Activated CD4-positive, alpha-beta T cell treated with anti-CD3 and anti-CD28 coated beads for 1 hour (primary cell): ENCODE data around the gene SLC8A1.

Experiments used
- DNase-seq: peaks from one replicate; pipeline ENCODE4 v3.0.0-alpha.2; 2020

Gene SLC8A1

GRCh38 chr2:40299781-40300180 is 152.1 kb downstream of the SLC8A1 start:
- DNase-seq = no peak

- DNase-seq = no peak
Observed at GRCh38 chr2:40299173-40299572, 152.7 kb downstream of the SLC8A1 start.

- DNase-seq = no peak
Observed at GRCh38 chr2:40298026-40298425, 153.9 kb downstream of the SLC8A1 start.

GRCh38 chr2:40292291-40292690 is 159.6 kb downstream of the SLC8A1 start:
- DNase-seq = no peak

GRCh38 chr2:40289771-40290404 is 162.0 kb downstream of the SLC8A1 start:
- DNase-seq = no peak

- DNase-seq = no peak
Observed at GRCh38 chr2:40287773-40288172, 164.1 kb downstream of the SLC8A1 start.

- no peak for DNase-seq
Observed at GRCh38 chr2:40287195-40287594, 164.7 kb downstream of the SLC8A1 start.

- no peak for DNase-seq
Observed at GRCh38 chr2:40286721-40287120, 165.2 kb downstream of the SLC8A1 start.

GRCh38 chr2:40285391-40285790 is 166.5 kb downstream of the SLC8A1 start:
- no peak for DNase-seq

- DNase-seq = no peak
Observed at GRCh38 chr2:40284797-40285196, 167.1 kb downstream of the SLC8A1 start.

GRCh38 chr2:40283111-40283909 is 168.6 kb downstream of the SLC8A1 start:
- DNase-seq = no peak

- no peak for DNase-seq
Observed at GRCh38 chr2:40282428-40282827, 169.5 kb downstream of the SLC8A1 start.

- DNase-seq = no peak
Observed at GRCh38 chr2:40281021-40281940, 170.6 kb downstream of the SLC8A1 start.

- no peak for DNase-seq
Observed at GRCh38 chr2:40279482-40279881, 172.4 kb downstream of the SLC8A1 start.

- DNase-seq = no peak
Observed at GRCh38 chr2:40279001-40279400, 172.9 kb downstream of the SLC8A1 start.

- DNase-seq = no peak
Observed at GRCh38 chr2:40276076-40276475, 175.8 kb downstream of the SLC8A1 start.

- DNase-seq = no peak
Observed at GRCh38 chr2:40274270-40274669, 177.6 kb downstream of the SLC8A1 start.

- no peak for DNase-seq
Observed at GRCh38 chr2:40273734-40274182, 178.1 kb downstream of the SLC8A1 start.

- DNase-seq = no peak
Observed at GRCh38 chr2:40271094-40271493, 180.8 kb downstream of the SLC8A1 start.

GRCh38 chr2:40270372-40270771 is 181.5 kb downstream of the SLC8A1 start:
- no peak for DNase-seq

- DNase-seq = no peak
Observed at GRCh38 chr2:40268566-40268965, 183.3 kb downstream of the SLC8A1 start.

GRCh38 chr2:40266201-40266600 is 185.7 kb downstream of the SLC8A1 start:
- no peak for DNase-seq

- no peak for DNase-seq
Observed at GRCh38 chr2:40265602-40266001, 186.3 kb downstream of the SLC8A1 start.
